CD4-positive, alpha-beta T cell treated with Interleukin-4 for 4 hours (primary cell): ENCODE results near the gene SPATS1.
"Not testable (repeated sequence)": the region's sequence is repeated elsewhere in the genome, so short reads cannot be mapped to it uniquely, and the experiment has no call there.

ENCODE experiments used
- DNase-seq: peaks from one replicate; pipeline ENCODE4 v3.0.0-alpha.2; 2020

Gene SPATS1

GRCh38 chr6:44311767-44312166 lies 30.7 kb upstream of the SPATS1 start:
- DNase-seq = no peak

DNA sequence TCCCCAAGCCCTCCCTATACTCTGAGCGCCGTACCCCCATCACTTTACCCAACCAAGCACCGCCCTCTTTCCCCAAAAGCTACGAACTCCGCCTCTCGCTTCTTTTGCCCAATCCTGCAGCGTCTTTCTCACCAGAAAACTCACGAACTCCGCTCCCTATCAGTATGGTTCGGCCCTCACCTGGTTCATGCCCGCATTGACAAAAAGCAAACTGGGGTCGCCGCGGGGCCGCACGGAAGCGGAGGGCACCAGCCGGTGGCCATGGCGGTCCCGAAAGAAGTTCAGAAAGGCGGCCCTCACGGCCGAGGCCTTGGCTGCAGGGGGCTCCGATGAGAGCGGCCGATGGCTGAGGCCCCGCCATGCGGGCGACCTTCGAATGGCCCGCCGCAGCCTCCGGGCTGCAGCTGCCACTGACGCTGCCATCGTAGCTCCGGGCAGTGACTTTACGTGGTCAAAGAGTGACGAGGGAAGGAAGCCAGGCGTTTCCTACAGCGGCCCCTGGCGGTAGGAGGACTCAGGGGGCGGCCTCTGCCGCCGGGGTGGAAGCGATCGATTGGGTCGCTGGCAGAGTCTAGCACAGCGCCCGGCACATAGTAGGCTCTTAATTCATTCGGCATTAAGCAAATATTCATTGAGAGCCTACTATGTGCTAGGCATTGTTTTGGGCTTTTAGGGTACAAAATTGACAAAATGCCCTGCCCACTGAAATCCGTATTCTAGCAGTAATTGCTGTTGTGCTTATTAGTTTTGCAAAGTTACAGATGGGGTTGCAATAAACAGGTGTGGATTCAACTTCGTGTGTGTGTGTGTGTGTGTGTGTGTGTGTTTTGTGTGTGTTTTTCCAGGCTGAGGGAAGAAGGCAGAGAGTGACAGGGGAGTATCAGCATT lies 29.3 kb upstream of the SPATS1 start, which contains the start of gene AARS2:
TSS of gene AARS2 (minus strand) at position 447 of the 888 bp plus-strand sequence. CDS start at position 423, 24 bp downstream.
- peak; percentile 93 for DNase-seq

GRCh38 chr6:44314657-44315056 lies 27.8 kb upstream of the SPATS1 start:
- DNase-seq = not testable (repeated sequence)

DNA sequence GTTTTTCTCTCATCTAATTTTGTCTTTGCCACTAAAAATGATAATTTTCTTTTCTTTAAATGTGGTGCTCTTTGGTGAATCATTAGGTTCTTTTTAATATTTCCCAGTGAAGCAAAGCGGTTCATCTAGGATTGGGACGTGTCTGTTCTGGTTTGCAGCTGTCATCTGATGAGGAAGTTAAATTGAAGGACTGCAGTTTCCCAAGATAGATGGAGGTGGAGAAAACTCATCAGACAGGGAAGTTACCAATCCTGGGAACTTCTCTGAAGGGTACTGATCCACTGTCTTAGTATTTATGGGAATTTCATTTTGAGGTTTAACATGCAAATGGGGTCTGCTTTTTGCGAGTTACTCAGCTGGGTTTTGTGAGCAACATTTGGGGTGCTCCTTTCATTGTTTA lies 26.9 kb upstream of the SPATS1 start:
- DNase-seq = no peak

DNA sequence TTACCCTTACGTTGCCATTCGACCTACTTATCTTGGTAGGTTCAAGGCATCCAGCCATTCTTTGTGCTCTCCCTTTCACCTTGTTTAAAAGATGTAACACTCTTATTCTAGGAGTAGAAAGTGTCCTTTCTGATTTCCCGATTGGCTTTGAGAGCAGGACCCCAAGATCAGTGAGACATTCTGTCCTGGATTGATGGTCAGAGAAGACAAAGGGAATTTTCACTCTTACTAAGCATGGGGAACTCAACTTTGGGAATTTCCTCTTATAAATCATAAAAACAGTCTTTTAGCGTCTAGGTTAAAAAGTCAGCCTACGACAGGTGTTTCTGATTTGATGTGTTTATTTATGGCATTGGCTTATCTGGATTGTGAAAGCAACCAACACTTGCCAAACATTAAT lies 26.5 kb upstream of the SPATS1 start:
- no peak for DNase-seq

GRCh38 chr6:44316481-44316880 lies 26.0 kb upstream of the SPATS1 start:
- DNase-seq = no peak

GRCh38 chr6:44317136-44317631 lies 25.3 kb upstream of the SPATS1 start:
- DNase-seq = not testable (repeated sequence)

GRCh38 chr6:44321210-44321609 lies 21.2 kb upstream of the SPATS1 start:
- DNase-seq = no peak

- no peak for DNase-seq
Measured at GRCh38 chr6:44327096-44327495, 15.4 kb upstream of the SPATS1 start.

GRCh38 chr6:44327760-44328159 lies 14.7 kb upstream of the SPATS1 start:
- DNase-seq = no peak

- not testable (repeated sequence) for DNase-seq
Measured at GRCh38 chr6:44328203-44328602, 14.2 kb upstream of the SPATS1 start.

DNA sequence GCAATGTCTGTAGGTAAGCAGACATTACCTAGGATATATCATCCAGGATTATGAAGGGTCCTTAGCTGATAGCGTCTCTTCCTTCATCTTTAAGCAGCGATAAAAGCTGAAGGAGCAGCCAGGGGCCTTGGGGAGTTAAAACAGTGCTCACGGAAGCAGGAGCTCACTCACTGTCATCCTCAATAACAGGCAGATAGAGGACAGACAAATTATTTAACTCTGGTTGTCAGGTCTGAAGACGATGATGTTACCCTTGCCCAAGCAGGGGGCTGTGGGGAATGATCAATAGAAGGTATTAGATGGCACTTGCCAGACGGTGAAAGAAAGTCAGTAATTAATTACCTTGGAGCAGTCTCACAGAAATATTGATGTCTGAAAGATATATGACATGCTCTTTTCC lies 12.6 kb upstream of the SPATS1 start:
- no peak for DNase-seq

GRCh38 chr6:44332585-44332984 lies 9.9 kb upstream of the SPATS1 start:
- DNase-seq = no peak

GRCh38 chr6:44333273-44333919 lies 9.1 kb upstream of the SPATS1 start:
- no peak for DNase-seq

GRCh38 chr6:44333942-44334341 lies 8.5 kb upstream of the SPATS1 start:
- no peak for DNase-seq

DNA sequence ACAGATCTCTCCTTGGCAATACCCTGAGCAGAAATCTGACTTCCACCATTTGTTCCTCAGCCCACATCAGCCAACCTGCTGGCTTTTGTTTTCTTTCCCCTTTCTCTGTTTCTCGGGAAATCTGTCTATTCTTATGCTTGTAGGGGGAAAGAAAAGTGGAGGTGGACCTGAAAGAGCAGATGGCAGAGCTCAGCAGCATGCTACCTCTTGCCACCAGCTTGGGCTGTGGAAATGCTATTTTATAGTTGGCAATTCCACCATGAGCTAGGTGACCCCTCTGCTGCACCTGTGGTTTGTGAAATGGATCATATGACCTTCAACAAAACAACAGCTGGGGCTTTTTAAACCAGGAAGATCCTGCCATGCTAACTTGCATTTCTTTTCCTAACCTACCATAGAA lies 6.8 kb upstream of the SPATS1 start:
- no peak for DNase-seq

DNA sequence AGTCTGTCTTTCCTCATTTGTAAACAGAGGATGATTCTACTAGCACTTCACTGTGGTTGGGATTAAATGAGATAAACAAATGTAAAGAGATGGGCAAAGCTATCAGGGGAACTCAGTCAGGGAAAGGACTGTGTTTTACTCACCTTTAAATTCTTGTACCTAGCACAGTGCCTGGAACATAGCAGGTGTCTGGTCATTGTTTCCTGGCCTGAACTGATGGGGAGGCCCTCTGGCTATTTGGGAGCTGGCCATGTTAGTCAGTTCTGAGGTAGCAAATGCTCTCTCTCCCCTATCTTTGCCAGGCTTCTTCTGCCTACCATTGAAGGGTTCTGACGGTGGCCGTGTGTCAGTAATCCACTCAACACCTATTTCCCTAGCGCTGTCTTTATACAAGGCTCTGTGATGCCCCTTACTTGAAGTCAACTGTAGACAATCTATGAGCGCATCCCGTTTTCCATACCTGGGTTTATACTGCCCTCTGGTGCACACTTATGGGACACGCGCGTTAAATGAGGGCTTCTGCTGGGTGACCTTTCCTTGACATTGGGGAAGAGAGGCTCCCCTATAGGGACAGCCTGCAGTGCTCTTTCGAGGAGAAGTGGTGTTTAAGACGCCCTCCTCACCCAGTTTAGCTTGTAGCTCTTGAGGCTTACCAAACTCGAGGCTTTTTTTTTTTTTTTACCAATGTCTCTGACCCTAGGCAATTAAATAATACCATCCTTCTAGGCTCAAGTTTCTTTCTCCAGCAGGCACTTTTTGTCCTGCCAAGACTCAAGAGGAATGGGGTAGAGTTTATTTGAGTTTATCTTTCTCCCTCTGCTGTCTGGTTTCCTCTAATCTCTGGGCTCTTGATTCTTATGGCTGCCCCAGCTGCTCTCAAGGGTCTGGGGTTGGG lies 4.0 kb upstream of the SPATS1 start:
- peak; percentile 65 for DNase-seq

DNA sequence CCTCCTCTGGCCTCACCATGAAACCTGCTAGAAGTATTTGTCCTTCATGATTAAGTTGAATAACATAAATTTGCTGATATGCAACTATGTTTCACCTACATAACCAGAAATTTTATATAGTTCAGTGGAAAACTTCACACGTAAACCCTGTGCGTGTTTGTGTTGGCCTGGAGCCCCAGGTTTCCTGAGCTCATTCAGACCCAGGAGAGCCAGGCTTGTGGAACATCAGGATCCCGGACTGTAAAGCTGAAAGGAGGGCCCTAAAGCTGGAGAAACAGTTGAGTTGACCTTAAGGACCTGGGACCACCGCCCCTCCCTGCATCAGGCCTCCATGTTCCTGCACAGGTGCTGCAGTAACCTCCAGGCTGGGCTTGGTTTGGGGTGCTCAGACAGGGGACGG lies 3.1 kb upstream of the SPATS1 start:
- no peak for DNase-seq

DNA sequence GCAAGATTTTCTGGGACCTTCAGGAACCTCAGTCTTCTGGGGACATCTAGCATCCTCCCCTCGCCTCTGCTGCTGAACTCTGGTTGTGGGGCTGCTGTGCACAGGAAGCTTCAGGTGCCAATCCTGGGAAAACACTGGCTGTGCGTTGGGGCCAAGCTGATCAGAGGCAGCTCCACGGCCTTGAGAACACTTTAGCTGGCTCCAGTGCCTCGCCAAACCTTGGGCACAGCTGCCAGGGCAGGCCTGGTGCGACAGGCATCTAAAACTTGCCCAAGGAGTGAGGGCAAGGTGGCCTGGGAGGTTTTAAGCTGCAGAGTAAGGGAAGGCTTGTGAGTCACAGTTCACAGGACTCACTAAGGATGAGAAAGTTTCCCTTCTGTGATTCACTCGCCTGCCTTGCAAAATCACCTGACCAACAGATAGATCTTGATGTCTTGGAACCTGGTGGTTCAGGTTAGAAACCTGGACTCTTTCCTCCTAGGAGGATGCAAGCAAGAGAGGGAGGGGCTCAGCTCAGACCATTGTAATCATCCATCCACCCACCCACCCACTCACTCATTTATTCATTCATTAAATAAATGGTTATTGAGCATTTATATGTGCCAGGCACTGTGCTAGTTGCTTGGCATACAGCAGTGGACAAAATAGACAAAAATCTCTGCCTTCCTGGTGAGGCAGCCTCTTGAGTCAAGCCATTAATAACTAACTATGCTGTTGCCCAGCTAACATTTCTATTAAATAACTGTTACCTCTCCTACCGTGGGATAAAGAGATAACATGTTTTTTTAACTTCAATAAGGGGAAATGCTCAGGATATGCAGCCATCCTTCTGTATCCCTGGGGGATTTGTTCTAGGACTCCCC lies 2.5 kb upstream of the SPATS1 start:
- no peak for DNase-seq

- DNase-seq = no peak
Measured at GRCh38 chr6:44341095-44341890, 1.2 kb upstream of the SPATS1 start.

DNA sequence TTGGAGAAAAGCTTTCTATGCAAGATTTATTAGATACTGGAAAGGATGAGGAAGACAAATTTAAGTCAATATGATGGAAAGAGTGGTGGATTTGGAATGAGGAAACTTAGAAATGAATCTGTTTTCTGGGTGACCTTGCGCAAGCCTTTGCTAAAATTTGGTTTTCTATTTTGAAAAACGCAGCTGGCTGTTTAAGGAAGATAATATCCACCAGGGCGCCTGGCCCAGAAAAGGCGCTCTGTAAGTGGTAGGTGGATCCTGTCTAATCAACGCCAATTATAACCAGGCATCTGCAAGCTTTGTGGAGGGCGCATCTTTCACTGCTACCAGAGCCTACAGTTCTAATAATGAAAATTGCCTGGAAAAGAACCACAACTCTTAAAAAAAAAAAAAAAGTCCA lies 398 bp upstream of the SPATS1 start:
- DNase-seq = no peak
